ENCODE results near the gene ERVW-1.

Gene ERVW-1

DNA sequence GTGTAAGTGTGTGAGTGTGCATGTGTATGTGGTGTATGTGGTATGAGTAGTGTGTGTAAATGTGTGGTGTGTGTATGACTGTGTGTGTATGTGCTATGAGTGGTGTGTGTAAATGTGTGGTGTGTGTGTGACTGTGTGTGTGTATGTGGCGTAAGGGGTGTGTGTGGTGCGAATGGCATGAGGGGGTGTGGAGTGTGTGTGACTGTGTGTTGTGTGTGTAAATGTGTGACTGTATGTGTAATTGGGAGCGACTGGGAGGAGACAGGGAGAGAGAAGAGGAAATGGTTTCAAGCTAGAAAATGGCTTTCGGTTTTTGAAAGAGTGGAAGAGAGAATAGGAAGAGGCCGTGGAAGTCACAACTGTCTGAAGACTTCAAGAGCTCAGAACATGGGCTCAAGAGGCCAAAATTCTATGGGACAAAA lies 54.0 kb downstream of the ERVW-1 start:
- Histone ChIP-seq H3K4me3 (ENCODE audit: low read length in 2 of 2) (peak overlapping the region in 1 of 2 donors; percentile 81), H3K4me1 (ENCODE audit: control insufficient read depth, insufficient read depth, low read length) (peaks cover 4% of the 10 kb centered on the region), H3K27ac (ENCODE audit: low read length) (no peak overlapping the region), H3K27me3 (ENCODE audit: control insufficient read depth in 1 of 2, insufficient read depth in 2 of 2, low read length in 2 of 2) (peaks cover 0 to 3% of the 10 kb centered on the region in 2 donors), H3K9me3 (ENCODE audit: control insufficient read depth in 2 of 2, low read length in 2 of 2) (no peaks in the 10 kb centered on the region), H3K36me3 (ENCODE audit: control insufficient read depth in 2 of 2, insufficient read depth in 2 of 2, low read length in 2 of 2) (no peaks in the 10 kb centered on the region), H3K9ac (ENCODE audit: low read length in 2 of 2) (peak overlapping the region in 1 of 2 donors; percentile 23)

DNA sequence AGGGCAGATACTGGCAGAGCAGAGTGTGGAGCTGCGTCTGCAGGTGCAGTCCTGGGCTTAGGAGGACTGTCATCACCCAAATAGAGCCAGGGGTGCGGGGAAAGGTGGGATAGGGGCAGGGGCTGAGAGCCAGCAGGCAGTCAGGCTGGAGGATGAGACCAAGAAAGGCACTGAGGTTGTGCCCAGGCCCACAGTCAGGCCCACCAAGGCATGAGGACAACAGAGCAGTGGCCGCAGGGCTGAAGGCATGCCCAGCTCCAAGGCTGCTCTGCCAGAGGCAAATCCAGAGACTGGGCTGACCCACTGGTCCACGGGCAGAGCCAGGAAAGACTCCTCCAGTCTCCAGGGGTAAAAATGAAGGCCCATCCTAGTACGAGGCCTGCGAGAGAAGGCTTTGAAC lies 54.8 kb downstream of the ERVW-1 start:
- H3K9ac ChIP-seq (ENCODE audit: low read length in 2 of 2) = no peak overlapping the region
- H3K27me3 ChIP-seq (ENCODE audit: control insufficient read depth in 1 of 2, insufficient read depth in 2 of 2, low read length in 2 of 2) = peaks cover 0 to 3% of the 10 kb centered on the region in 2 donors
- H3K27ac ChIP-seq (ENCODE audit: low read length) = no peak overlapping the region
- H3K36me3 ChIP-seq (ENCODE audit: control insufficient read depth in 2 of 2, insufficient read depth in 2 of 2, low read length in 2 of 2) = no peaks in the 10 kb centered on the region
- H3K4me1 ChIP-seq (ENCODE audit: control insufficient read depth, insufficient read depth, low read length) = peaks cover 4% of the 10 kb centered on the region
- no peak overlapping the region for H3K4me3 ChIP-seq (ENCODE audit: low read length in 2 of 2)
- H3K9me3 ChIP-seq (ENCODE audit: control insufficient read depth in 2 of 2, low read length in 2 of 2) = no peaks in the 10 kb centered on the region

DNA sequence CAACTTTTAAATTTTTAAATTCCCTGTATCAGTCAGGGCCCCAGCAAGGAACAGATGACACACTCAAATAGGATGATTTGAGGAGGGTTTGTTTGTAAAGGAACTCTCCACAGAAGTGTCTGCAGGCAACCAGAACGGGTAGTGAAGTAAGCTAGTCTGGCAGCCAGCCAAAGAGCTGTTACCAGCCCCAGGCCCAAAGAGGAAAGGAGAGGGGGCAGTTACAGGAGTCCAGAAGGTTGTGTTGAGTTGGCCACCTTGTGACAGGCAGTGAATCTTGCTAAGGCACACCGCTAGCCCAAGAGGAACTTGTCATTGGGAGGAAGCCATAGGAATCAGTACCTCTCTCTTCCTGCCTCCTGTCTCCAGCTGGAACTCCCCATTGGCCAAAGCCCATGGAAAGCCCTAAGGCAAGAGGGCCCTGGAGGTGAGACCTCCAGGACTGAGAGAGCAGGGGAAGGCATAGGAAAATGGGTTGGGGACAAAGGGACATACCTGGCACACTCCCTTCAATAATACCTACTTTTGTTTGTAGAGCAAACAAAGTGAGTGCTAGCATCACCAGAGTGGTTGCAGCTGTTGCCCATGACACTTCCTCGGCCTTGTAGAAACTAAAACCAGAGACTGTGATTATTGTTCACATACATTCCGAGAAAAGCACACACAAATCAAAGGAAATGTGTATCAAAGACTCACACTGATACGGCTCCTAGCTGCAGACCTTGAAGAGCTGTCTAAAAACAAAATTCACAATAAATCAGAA lies 55.9 kb downstream of the ERVW-1 start:
- Histone ChIP-seq H3K9ac (ENCODE audit: low read length in 2 of 2) (no peak overlapping the region), H3K36me3 (ENCODE audit: control insufficient read depth in 2 of 2, insufficient read depth in 2 of 2, low read length in 2 of 2) (no peaks in the 10 kb centered on the region), H3K4me3 (ENCODE audit: low read length in 2 of 2) (no peak overlapping the region), H3K27me3 (ENCODE audit: control insufficient read depth in 1 of 2, insufficient read depth in 2 of 2, low read length in 2 of 2) (peaks cover 0 to 3% of the 10 kb centered on the region in 2 donors), H3K9me3 (ENCODE audit: control insufficient read depth in 2 of 2, low read length in 2 of 2) (no peaks in the 10 kb centered on the region), H3K4me1 (ENCODE audit: control insufficient read depth, insufficient read depth, low read length) (peaks cover 4% of the 10 kb centered on the region), H3K27ac (ENCODE audit: low read length) (no peak overlapping the region)

Data from stomach smooth muscle (tissue), 2 donors.